ENCODE data around the gene ATR.

GRCh38 chr3:142563496-142563997 is 15.0 kb downstream of the ATR start:
- TF ChIP-seq, protein P1, sequence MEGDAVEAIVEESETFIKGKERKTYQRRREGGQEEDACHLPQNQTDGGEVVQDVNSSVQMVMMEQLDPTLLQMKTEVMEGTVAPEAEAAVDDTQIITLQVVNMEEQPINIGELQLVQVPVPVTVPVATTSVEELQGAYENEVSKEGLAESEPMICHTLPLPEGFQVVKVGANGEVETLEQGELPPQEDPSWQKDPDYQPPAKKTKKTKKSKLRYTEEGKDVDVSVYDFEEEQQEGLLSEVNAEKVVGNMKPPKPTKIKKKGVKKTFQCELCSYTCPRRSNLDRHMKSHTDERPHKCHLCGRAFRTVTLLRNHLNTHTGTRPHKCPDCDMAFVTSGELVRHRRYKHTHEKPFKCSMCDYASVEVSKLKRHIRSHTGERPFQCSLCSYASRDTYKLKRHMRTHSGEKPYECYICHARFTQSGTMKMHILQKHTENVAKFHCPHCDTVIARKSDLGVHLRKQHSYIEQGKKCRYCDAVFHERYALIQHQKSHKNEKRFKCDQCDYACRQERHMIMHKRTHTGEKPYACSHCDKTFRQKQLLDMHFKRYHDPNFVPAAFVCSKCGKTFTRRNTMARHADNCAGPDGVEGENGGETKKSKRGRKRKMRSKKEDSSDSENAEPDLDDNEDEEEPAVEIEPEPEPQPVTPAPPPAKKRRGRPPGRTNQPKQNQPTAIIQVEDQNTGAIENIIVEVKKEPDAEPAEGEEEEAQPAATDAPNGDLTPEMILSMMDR (conservative IDR thresholded peaks at IDR 0.05 in 1 of 2, IDR thresholded peaks at IDR 0.05 in 1 of 2; ENCODE audit: low read depth in 1 of 2, low read length in 2 of 2), result no peak
- no peak for TF ChIP-seq EZH2 (IDR thresholded peaks at IDR 0.05; ENCODE audit: low read length, missing control alignments)
